Sigmoid colon (tissue), 7 donors: Measurements from ENCODE around the gene RAPGEF3. TPM values are rescaled to one million over a fixed set of nuclear protein-coding genes. Genes with fewer than 3 reads are reported as not detected.

Source experiments
- DNase-seq: peaks from one replicate; pipeline ENCODE4 v3.0.0-alpha.2; 2019
- H3K27ac ChIP-seq, 4 donors: fragments of 200-600 bp; sonication (generic); one replicate each; pipeline ENCODE4 v1.5.1; 2016 to 2019; ENCODE audit warnings: mild to moderate bottlenecking in 1 of 4
- H3K27me3 ChIP-seq, 3 donors: fragments of 200-600 bp; sonication (generic); one replicate each; pipeline ENCODE4 v1.5.1; 2019; ENCODE audit warnings: mild to moderate bottlenecking in 1 of 3
- H3K36me3 ChIP-seq, 4 donors: fragments of 200-600 bp; sonication (generic); one replicate each; pipeline ENCODE4 v1.5.1; 2016 to 2019
- H3K4me1 ChIP-seq, 4 donors: fragments of 200-600 bp; sonication (generic); one replicate each; pipeline ENCODE4 v1.5.1; 2017 to 2019
- H3K4me3 ChIP-seq, 4 donors: fragments of 200-600 bp; sonication (generic); one replicate each; pipeline ENCODE4 v1.5.1; 2017 to 2019; ENCODE audit warnings: mild to moderate bottlenecking in 2 of 4, moderate library complexity in 1 of 4
- H3K9me3 ChIP-seq, 4 donors: fragments of 200-600 bp in 3 of 4; sonication (generic) in 3 of 4; one replicate each; pipeline versions ENCODE4 v1.5.1 to v1.6.1; 2013 to 2019
- CTCF ChIP-seq, 4 experiments: fragments of 450-650 bp in 3 of 4; fragments of 200-600 bp in 1 of 4; IDR thresholded peaks; one replicate each; pipeline ENCODE4 v1.5.1; 2016 to 2019; ENCODE audit warnings: antibody characterized with exemption in 4 of 4, mild to moderate bottlenecking in 3 of 4, moderate library complexity in 2 of 4
- EP300 ChIP-seq, 4 donors: sonication (generic); formaldehyde crosslinking; IDR thresholded peaks; one replicate each; pipeline ENCODE4 v1.6.1; 2017; ENCODE audit warnings: antibody characterized with exemption in 4 of 4
- POLR2A ChIP-seq, 2 donors: fragments of 450-650 bp; IDR thresholded peaks; one replicate each; pipeline ENCODE4 v1.6.1; 2016; ENCODE audit warnings: antibody characterized with exemption in 2 of 2, mild to moderate bottlenecking in 2 of 2, moderate library complexity in 2 of 2
- POLR2AphosphoS5 ChIP-seq, 4 donors: sonication (generic); formaldehyde crosslinking; IDR thresholded peaks; one replicate each; pipeline ENCODE4 v1.6.1; 2017; ENCODE audit warnings: antibody characterized with exemption in 4 of 4
- WGBS, 2 donors: extraction: QIAGEN DNeasy Blood & Tissue Kit; methylation state at CpG; one replicate each; pipeline ENCODE4 v1.1.7; 2013; 5-methylcytosine and 5-hydroxymethylcytosine counted together
- intact Hi-C: fragments of 100-400 bp; cut with DNase I; formaldehyde crosslinking; loops from one replicate; pipeline ENCODE4 v1.15.1; 2023
- polyA plus RNA-seq, 3 donors: library from polyadenylated mRNA; stranded (reverse); fragments of 200-250 nt; gene quantifications; one replicate each; pipeline ENCODE4 v1.2.3, GENCODE V29; 2013
- total RNA-seq, 4 donors: library from RNA; depleted of rRNA; stranded (reverse); fragments of >200 nt; gene quantifications; one replicate each; pipeline ENCODE4 v1.1.0, GENCODE V29; 2016
- donor health status: healthy with polysubstance abuse.
- donor health status: Bipolar disorder and iron deficiency.
- donor health status: healthy.

Gene RAPGEF3
- total and polyA plus RNA-seq, 7 donors = 3.9 to 36.8 (median 14.6) TPM

- WGBS, 2 donors = 9 to 22% methylated on average over 10 of the region's 10 CpGs
- DNase-seq = peak; percentile 94
- H3K4me1 ChIP-seq = peaks cover 0 to 46% (median 38%) of the 10 kb centered on the region in 4 donors
These were observed 43.2 kb downstream of the RAPGEF3 start for GRCh38 chr12:47715393-47715876.

GRCh38 chr12:47714826-47715386, 43.8 kb downstream of the RAPGEF3 start:
- no peak for DNase-seq
- Histone ChIP-seq H3K4me3 (no peak overlapping the region), H3K36me3 (peaks cover 0 to 6% (median 0%) of the 10 kb centered on the region in 4 donors), H3K4me1 (peaks cover 0 to 46% (median 38%) of the 10 kb centered on the region in 4 donors), H3K27me3 (no peaks in the 10 kb centered on the region), H3K27ac (peak overlapping the region; percentile 79 to 88 (median 85)), H3K9me3 (no peaks in the 10 kb centered on the region)
- intact Hi-C loops = loop anchor here (1.0 to 2.0 kb wide), 2 partner anchors 64 to 122 kb away; no protein-coding TSS in a partner anchor
- WGBS, 2 donors = 40 to 49% methylated on average over 5 of the region's 5 CpGs
- TF ChIP-seq EP300 (IDR thresholded peaks at IDR 0.05) (no peak), CTCF (IDR thresholded peaks at IDR 0.05) (no peak), POLR2AphosphoS5 (IDR thresholded peaks at IDR 0.05) (no peak), POLR2A (IDR thresholded peaks at IDR 0.05) (no peak)

More at GRCh38 chr12:47715393-47715876, 43.2 kb downstream of the RAPGEF3 start:
- Histone ChIP-seq H3K27me3 (no peaks in the 10 kb centered on the region), H3K27ac (peak overlapping the region; percentile 79 to 88 (median 85)), H3K36me3 (peaks cover 0 to 9% (median 0%) of the 10 kb centered on the region in 4 donors), H3K4me3 (peak overlapping the region in 1 of 4 donors; percentile 13), H3K9me3 (no peaks in the 10 kb centered on the region)
- TF ChIP-seq POLR2A (IDR thresholded peaks at IDR 0.05) = no peak
- no peak for TF ChIP-seq EP300 (IDR thresholded peaks at IDR 0.05)
- peak in 2 of 4 donors; percentile 55 to 61 for TF ChIP-seq POLR2AphosphoS5 (IDR thresholded peaks at IDR 0.05)
- peak; percentile 63 to 85 (median 74) for TF ChIP-seq CTCF (IDR thresholded peaks at IDR 0.05)
- intact Hi-C loops = loop anchor here (1.0 to 2.0 kb wide), 2 partner anchors 63 to 122 kb away; no protein-coding TSS in a partner anchor

- 91 to 96% methylated on average over 6 of the region's 6 CpGs for WGBS, 2 donors
- no peak for DNase-seq
- Histone ChIP-seq H3K4me1 (peaks cover 0 to 36% (median 26%) of the 10 kb centered on the region in 4 donors), H3K27me3 (no peaks in the 10 kb centered on the region), H3K36me3 (no peaks in the 10 kb centered on the region), H3K4me3 (no peak overlapping the region), H3K9me3 (no peaks in the 10 kb centered on the region), H3K27ac (no peak overlapping the region)
- TF ChIP-seq EP300 (IDR thresholded peaks at IDR 0.05) (no peak), POLR2AphosphoS5 (IDR thresholded peaks at IDR 0.05) (no peak), POLR2A (IDR thresholded peaks at IDR 0.05) (no peak), CTCF (IDR thresholded peaks at IDR 0.05) (no peak)
- intact Hi-C loops = no loop called here
These were observed 46.5 kb downstream of the RAPGEF3 start for GRCh38 chr12:47712171-47712570.

- Histone ChIP-seq H3K27ac (no peak overlapping the region), H3K27me3 (no peaks in the 10 kb centered on the region)
- WGBS, 2 donors = 90 to 94% methylated on average over 5 of the region's 5 CpGs
These were observed 47.2 kb downstream of the RAPGEF3 start for GRCh38 chr12:47711448-47711847.

More at GRCh38 chr12:47711448-47711847, 47.2 kb downstream of the RAPGEF3 start:
- no peak for TF ChIP-seq EP300 (IDR thresholded peaks at IDR 0.05)
- TF ChIP-seq POLR2A (IDR thresholded peaks at IDR 0.05) = no peak
- no peak for TF ChIP-seq CTCF (IDR thresholded peaks at IDR 0.05)
- TF ChIP-seq POLR2AphosphoS5 (IDR thresholded peaks at IDR 0.05) = no peak
- no peak overlapping the region for H3K4me3 ChIP-seq
- peaks cover 0 to 34% (median 21%) of the 10 kb centered on the region in 4 donors for H3K4me1 ChIP-seq
- no peaks in the 10 kb centered on the region for H3K9me3 ChIP-seq
- DNase-seq = no peak
- H3K36me3 ChIP-seq = no peaks in the 10 kb centered on the region
- intact Hi-C loops = no loop called here
